IPS-18c (cell line): Measurements from ENCODE around the gene ANKRD16.
"Not testable (repeated sequence)": the region's sequence is repeated elsewhere in the genome, so short reads cannot be mapped to it uniquely, and the experiment has no call there.

Experiments used
- H3K4me3 ChIP-seq: 2 replicates; pipeline ENCODE4 v1.7.0; 2013; ENCODE audit warnings: low read depth, mild to moderate bottlenecking, low read length, moderate library complexity; ENCODE audit not compliant: insufficient read depth
- H3K9me3 ChIP-seq: one replicate; pipeline ENCODE4 v1.6.1; 2013; ENCODE audit warnings: mild to moderate bottlenecking, low read length, moderate library complexity; ENCODE audit not compliant: control insufficient read depth, insufficient read depth

Gene ANKRD16

DNA sequence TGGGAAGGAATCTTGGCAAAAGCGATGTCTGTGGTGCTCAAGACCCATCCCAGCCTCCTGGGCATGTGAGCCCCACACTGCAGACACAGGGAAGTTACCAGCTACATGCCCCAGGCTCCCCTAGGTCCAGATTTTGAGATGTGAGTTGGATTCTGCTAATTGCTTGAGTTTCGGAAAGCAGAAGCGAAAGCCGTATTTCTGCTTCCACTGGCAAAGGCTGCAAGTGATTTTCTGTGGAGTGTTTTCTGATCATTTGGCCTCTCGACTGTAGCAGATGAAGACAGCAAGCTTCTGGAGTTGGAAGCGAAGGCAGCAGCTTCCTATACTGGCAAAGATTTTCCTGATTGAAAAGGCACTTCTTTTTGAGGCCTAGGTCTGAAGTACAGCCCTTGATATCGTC is 29.6 kb downstream of the ANKRD16 start:
- H3K9me3 ChIP-seq, result no peaks in the 10 kb centered on the region
- no peak overlapping the region for H3K4me3 ChIP-seq

DNA sequence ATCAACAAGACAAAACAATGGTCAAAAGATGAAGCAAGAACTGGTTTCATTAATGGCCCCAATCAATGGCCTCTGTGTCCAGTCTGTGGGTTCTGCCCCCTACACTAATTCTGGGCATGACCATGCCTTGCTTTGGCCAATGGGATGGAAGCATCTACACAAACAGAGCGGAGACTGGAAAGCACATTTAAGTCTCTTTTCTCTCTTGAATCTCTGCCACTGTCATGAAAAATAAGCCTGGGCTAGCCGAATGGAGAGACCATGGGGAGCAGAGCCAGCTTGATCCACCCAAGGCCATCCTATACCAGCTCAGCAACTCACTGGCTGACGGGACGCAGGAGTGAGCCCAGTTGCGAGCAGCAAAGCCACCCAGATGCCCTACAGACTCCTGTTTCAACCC is 30.9 kb downstream of the ANKRD16 start:
- H3K4me3 ChIP-seq, result no peak overlapping the region
- H3K9me3 ChIP-seq, result no peaks in the 10 kb centered on the region

DNA sequence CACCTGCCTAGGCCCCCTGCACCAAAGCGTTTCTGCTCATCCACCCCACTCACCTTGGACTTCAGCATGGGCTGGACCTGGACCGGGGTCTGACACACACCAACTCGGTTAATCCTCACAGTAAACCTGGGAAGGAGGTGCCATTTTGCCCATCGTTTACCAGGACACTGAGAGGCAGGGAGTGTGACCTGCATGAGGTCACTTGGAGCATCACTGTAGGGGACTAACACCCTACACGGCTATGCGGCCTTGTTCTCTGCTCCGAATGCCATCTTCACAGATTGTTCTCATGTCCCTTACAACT is 33.0 kb downstream of the ANKRD16 start:
- H3K9me3 ChIP-seq, result peaks cover 2% of the 10 kb centered on the region
- H3K4me3 ChIP-seq, result no peak overlapping the region

DNA sequence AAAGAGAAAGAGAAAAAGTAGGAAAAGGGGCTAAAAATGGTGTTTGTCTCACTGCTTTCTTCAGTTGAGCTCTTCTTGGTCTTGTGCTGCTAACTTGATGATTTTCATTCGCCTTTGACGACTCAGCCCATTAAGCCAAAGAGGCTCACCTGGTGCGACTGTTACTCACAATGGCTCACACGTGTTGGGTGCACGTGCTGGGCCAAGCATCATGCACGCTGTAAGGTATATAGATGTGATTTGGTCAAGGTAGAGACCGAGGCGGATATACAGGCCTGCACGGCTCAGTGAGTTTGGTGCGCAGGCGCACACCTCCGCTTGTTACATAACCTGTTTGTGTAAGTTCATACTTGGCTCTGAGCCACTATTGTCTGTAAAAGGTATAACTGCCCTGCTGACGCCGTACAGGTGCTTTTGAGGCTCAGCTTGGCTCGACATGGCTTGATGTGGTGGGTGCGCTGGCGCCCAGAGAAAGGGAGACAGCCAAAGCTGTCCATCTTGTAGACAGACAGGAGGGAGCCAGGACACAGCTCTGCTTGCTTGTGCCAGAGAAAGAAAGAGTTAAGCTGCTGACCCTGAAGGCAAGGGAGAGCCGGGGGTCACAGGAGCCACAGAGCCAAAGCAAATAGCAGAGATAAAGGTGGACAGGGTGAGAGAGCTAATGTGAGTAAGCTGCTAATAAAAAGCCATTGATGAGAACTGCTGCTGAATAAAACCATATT is 33.6 kb downstream of the ANKRD16 start:
- H3K9me3 ChIP-seq, result peaks cover 2% of the 10 kb centered on the region
- H3K4me3 ChIP-seq, result no peak overlapping the region

DNA sequence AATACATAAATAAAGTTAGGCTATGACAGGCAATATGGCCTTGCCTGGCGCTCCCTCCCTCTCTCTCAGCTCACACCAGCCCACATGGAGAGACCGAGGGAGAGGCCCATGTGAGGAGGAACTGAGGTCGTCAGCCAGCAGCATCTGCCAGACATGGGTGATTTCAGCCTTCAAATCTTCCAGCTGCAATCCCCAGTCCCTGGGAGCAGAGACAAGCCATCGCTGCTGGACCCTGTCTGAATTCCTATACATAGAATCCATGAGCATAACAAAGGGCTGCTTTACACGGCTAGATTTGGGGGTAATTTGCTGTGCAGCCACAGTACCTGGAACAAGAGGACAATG is 35.6 kb downstream of the ANKRD16 start:
- Histone ChIP-seq H3K9me3 (peaks cover 2% of the 10 kb centered on the region), H3K4me3 (no peak overlapping the region; the same call in 1 of the 2 replicates)

DNA sequence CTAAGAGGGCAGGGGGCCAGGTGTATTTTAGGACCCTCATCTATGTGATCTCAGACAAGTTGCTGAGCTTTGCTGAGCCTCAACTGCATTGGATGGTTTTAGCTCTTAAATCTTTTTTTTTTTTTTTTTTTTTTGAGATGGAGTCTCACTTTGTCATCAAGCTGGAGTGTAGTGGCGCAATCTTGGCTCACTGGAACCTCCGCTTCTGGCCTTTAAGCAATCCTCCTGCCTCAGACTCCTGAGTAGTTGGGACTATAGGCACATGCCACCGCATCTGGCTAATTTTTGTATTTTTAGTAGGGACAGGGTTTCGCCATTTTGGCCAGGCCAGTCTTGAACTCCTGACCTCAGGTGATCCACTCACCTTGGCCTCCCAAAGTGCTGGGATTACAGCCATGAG is 43.0 kb downstream of the ANKRD16 start:
- not testable (repeated sequence) for H3K9me3 ChIP-seq, H3K4me3 ChIP-seq

DNA sequence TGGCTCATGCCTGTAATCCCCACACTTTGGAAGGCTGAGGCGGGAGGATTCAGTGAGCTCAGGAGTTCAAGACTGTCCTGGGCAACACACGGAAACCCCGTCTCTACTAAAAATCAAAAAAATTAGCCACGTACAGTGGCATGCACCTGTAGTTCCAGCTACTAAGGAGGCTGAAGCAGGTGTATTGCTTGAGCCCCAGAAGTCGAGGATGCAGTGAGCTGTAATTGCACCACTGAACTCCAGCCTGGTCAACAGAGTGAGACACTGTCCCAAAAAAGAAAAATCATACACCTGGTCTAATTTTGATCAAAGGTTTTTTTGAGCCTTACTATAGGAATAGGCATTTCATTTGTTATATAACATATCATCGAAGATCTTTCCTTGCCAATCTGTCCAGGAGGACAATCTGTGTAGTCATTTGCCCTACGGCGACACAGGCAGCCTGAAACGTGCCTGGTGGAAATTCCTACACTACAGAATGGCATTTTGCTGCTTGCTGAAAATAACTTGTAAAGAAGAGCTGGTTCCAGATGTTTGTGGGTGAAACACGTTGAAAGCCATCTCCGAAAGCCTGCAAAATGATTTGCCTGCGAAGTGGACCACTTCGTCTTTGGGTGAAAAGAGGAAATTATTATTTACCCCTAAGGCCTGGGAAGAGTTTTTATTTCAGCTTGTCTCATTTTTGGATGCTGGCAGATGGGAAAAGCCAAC is 45.2 kb downstream of the ANKRD16 start:
- Histone ChIP-seq H3K4me3 (no peak overlapping the region), H3K9me3 (peaks cover 2% of the 10 kb centered on the region)

DNA sequence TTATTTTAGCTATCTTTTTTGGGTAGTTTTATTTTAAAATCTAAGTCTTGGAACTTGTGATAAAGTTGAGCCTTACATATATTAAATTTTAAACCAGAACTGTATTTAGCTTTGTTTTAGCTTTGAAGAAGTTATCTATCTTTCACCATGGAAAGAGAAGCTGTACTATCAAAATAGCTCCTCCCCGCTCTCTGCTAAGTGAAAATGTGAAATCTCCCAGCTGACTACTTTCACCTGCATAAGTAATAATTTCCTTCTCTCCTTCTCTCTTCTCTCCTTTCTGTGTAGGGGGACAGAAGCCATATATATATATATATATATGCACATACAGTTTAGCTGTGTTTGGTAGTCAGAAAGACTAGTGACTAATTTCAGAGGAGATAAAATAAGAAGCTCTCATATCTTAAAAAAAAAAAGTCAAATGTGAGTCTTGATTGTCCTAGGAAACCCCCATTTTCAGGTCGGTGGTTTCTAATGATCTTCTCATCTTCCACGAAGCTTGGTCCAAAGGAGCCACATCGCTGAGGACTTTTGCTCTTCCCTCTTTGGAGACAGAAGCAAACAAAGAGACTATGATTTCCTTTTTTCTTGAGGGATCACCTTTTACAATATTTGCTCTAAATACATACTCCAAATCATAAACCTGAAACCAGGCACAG is 45.9 kb downstream of the ANKRD16 start:
- Histone ChIP-seq H3K9me3 (peaks cover 2% of the 10 kb centered on the region), H3K4me3 (no peak overlapping the region)

DNA sequence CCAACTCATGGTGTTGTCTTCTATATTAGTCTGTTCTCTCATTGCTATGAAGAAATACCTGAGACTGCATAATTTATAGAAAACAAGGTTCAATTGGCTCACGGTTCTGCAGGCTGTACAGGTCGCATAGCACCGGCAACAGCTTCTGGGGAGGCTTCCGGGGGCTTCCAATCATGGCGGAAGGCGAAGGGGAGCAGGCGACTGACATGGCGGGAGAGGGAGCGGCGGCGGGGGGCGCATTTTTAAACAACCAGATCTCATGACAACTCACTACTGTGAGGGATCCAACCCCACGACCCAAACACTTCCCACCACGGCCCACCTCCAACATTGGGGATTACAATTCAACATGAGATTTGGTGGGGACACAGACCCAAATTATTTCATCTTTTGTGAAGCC is 47.7 kb downstream of the ANKRD16 start:
- peaks cover 2% of the 10 kb centered on the region for H3K9me3 ChIP-seq
- no peak overlapping the region for H3K4me3 ChIP-seq

DNA sequence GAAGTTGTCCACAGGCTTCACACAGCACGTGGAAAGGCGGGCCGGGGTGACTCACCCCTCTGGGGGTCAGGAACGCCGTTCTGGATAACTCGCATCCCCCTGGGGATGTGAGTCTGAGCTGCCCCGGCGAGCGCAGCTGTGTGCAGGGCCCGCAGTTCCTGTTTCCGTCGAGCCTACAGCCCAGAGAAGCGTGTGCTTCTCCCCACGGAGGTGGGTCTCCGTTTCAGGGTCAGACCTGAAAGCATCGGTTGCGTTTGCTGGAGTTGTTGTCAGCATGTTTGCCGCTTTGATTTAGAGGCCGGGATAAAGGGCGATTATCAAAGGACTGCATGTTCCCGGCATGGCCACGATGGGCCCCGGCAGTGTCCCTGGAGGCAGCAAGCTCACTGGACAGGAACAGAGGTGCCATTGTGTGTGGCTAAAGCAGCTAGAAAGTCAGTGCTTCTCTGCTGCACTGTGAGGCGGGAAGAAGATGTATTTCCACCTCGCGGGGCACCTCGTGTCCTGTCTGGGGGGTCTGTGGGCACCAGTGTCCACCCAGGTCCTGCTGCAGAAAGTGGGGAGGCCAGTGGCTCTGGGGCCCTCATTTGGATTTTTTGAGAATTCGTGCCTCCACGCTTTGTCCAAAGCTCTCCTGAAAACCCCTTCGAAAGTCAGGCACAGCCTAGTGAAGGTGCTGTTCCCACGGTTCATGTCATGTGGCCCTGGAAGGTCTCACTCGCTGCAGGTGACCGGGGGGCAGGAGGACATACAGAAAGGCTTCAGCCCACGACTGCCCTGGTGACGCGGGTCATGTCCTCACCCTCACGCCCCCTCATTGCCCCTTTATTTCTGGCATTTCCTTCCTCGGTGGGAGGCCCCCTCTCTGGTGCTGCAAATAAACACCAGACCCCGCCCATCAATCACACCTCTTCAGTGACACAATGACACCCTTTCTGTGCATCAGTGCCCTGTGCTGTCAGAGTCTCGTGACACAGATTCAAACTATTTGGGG is 49.1 kb downstream of the ANKRD16 start:
- no peak overlapping the region for H3K4me3 ChIP-seq
- peaks cover 2% of the 10 kb centered on the region for H3K9me3 ChIP-seq

DNA sequence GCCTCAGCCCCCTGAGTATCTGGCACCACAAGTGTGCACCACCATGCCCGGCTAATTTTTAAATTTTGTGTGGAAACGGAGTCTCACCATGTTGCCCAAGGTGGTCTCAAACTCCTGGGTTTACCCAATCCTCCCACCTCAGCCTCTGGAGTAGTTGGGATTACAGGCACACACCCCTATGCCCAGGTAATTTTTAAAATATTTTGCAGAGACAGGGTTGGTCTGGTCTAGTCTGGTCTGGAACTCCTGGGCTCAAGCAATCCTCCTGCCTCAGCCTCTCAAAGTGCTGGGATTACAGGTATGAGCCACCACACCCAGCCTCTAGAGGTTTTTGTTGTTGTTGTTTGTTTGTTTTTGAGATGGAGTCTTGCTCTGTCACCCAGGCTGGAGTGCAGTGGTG is 53.5 kb downstream of the ANKRD16 start:
- H3K9me3 ChIP-seq, H3K4me3 ChIP-seq: not testable (repeated sequence)

DNA sequence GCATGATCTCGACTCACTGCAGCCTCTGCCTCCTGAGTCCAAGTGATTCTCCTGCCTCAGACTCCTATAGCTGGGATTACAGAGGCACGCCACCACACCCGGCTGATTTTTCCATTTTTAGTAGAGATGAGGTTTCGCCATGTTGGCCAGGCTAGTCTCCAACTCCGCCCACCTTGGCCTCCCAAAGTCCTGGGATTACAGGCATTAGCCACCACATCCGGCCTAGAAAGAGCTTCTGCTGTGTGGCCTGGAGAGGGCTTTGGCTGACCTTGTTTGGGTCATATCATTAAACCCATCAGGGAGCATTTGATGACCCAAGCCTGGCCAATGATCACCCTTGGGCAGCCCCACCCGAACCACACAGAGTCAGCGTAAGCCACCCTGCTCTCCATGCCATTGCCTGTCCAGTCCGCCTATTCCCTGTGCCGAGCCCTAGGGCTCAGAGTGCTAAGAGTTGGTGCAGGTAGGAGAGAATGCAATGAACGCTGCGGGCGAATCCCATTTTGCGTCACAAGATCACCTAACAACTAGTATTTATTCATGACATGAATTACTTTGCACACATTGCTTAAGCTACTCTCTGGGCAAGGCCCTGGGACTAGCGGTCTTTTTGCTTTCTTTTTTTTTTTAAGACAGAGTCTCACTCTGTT is 54.1 kb downstream of the ANKRD16 start:
- no peaks in the 10 kb centered on the region for H3K9me3 ChIP-seq
- H3K4me3 ChIP-seq, result no peak overlapping the region

DNA sequence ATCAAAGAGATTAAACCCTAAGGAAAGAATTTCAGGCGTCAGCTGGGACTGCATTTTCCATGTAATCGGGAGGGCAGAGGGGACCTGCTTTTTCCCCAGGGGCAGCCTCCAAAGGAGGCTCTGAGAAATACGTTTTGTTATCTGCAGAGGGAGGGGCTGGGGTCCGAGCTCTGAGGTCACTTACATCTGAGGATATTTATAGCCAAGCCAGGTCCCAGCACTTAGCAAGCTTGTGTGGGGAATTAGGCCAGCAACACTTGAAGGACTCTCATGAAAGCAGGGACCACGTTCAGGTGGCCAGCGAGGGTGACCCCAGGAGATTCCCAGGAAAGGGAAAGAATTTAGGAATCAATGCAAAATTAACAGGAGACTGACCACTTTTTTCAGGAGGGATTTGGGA is 55.9 kb downstream of the ANKRD16 start:
- no peaks in the 10 kb centered on the region for H3K9me3 ChIP-seq
- no peak overlapping the region for H3K4me3 ChIP-seq

DNA sequence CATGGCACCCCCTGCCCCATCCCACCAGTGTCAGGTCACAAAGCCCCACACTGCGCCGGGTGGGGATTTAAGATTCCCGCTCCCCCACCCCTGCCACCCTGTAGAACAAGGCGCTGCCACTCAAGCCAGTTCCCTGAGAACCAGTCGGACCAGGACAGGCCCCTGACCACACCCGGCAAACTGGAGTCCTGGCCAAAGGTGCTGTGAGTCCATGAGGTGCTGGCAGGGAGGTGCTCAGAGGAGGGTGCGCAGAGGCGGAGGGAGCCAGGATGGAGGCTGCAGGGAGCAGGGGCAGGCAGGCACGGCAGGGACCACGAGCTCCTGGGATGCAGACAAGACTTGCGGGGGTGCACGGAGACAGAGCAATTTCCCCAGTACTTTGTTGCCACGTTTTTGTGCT is 56.7 kb downstream of the ANKRD16 start:
- Histone ChIP-seq H3K9me3 (no peaks in the 10 kb centered on the region), H3K4me3 (no peak overlapping the region)

DNA sequence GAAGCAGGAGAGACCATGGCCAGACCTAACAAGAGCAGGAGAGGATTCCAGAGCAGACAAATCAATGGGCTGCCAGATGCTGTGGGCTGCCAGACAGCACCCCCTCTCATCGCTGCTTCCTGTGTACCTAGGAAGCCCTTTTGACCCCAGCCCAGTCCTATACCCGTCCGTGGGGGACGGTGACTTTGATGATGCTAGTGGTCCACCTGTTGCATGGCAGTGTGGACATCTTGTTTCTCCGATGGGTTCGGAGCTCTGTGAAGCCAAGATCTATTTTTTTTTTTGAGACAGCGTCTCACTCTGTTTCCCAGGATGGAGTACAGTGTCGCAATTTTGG is 58.3 kb downstream of the ANKRD16 start:
- no peak overlapping the region for H3K4me3 ChIP-seq
- no peaks in the 10 kb centered on the region for H3K9me3 ChIP-seq

DNA sequence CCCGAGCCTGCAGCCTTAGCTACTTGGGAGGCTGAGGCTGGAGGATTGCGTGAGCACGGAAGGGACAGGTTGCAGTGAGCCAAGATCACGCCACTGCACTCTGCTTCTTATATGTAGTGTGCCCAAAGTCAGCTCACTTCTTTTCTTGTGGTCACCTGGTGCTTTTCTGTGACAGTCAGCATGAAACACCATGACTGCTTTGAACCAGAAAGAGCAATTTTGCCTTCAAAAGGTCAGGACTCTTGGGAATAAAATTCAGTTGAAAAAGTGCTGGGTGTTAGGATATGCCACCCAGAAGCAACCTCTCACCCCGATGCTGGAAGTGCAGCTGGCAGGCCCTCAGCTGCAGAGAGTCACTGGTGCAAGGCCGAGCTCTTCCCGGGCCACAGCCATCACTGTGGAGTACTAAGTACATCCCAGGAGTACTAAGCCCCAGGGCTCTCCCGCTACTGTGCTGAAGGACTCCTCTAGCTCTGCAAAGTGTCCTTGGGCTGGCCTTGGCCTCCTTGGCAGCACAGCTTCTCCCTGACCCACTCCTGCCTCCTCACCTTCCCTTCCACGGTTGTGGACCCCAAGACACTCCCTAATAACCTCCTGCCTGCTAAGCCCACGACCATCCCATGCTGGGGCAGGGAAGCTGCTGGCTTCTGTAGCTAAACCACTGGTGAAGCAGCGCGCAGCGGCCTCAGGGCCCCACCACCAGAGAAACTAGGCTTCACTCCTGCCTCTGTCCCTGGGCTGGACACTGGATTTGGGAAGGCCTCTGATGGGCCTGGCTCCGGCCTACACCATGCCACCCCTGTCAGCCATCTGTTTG is 58.9 kb downstream of the ANKRD16 start:
- H3K4me3 ChIP-seq, result no peak overlapping the region
- H3K9me3 ChIP-seq, result no peaks in the 10 kb centered on the region
